DMS114 treated with DMSO at 0.1 percent for 48 hours (cell line): ENCODE data around the gene BIRC2.
"Not testable (repeated sequence)": the region's sequence is repeated elsewhere in the genome, so short reads cannot be mapped to it uniquely, and the experiment has no call there.

ENCODE experiments used
- DNase-seq: peaks from one replicate; lab custom pipeline; 2025; ENCODE audit not compliant: unreplicated experiment; lab: John Stamatoyannopoulos, UW

BIRC2 gene

GRCh38 chr11:102346748-102347461, at the start of gene BIRC2:
Gene BIRC2 (plus strand): TSS chr11:102347214. CDS start chr11:102349855, 2,641 bp downstream.
- peak; percentile 57 for DNase-seq

- DNase-seq, result not testable (repeated sequence)
Measured at GRCh38 chr11:102300837-102301236, 46.2 kb upstream of the BIRC2 start.

GRCh38 chr11:102302241-102302640, 44.8 kb upstream of the BIRC2 start:
- no peak for DNase-seq

- DNase-seq, result no peak
Measured at GRCh38 chr11:102304686-102305085, 42.3 kb upstream of the BIRC2 start.

GRCh38 chr11:102305352-102306047, 41.5 kb upstream of the BIRC2 start:
- no peak for DNase-seq

- DNase-seq, result no peak
Measured at GRCh38 chr11:102306048-102306597, 40.9 kb upstream of the BIRC2 start.

- DNase-seq, result no peak
Measured at GRCh38 chr11:102306817-102307726, 39.9 kb upstream of the BIRC2 start.

- no peak for DNase-seq
Measured at GRCh38 chr11:102307727-102308038, 39.3 kb upstream of the BIRC2 start.

- no peak for DNase-seq
Measured at GRCh38 chr11:102309621-102310541, 37.1 kb upstream of the BIRC2 start.

GRCh38 chr11:102312667-102313066, 34.3 kb upstream of the BIRC2 start:
- DNase-seq, result no peak

GRCh38 chr11:102313238-102313940, 33.6 kb upstream of the BIRC2 start:
- DNase-seq, result no peak

- no peak for DNase-seq
Measured at GRCh38 chr11:102314784-102315183, 32.2 kb upstream of the BIRC2 start.

GRCh38 chr11:102316346-102316904, 30.6 kb upstream of the BIRC2 start:
- no peak for DNase-seq

- DNase-seq, result peak; percentile 82
Measured at GRCh38 chr11:102317099-102317767, 29.8 kb upstream of the BIRC2 start, which contains the start of gene BIRC3. Gene BIRC3 (plus strand): TSS chr11:102317484. CDS start chr11:102324510, 7,026 bp downstream.

- no peak for DNase-seq
Measured at GRCh38 chr11:102317768-102318103, 29.3 kb upstream of the BIRC2 start.

GRCh38 chr11:102318469-102318868, 28.5 kb upstream of the BIRC2 start:
- DNase-seq, result no peak

GRCh38 chr11:102319544-102319943, 27.5 kb upstream of the BIRC2 start:
- DNase-seq, result no peak

- DNase-seq, result no peak
Measured at GRCh38 chr11:102320188-102320587, 26.8 kb upstream of the BIRC2 start.

- no peak for DNase-seq
Measured at GRCh38 chr11:102320679-102321078, 26.3 kb upstream of the BIRC2 start.
